Left kidney (tissue), 2 donors: ENCODE measurements around the gene CEACAM3. TPM values are rescaled to one million over a fixed set of nuclear protein-coding genes. Genes with fewer than 3 reads are reported as not detected.

Experiments used
- DNase-seq: peaks from one replicate; pipeline ENCODE4 v3.0.0-alpha.2; 2013
- polyA plus RNA-seq: library from polyadenylated mRNA; unstranded; fragments of 120-200 nt; gene quantifications from one replicate; pipeline ENCODE4 v1.2.1, GENCODE V29; 2013; ENCODE audit not compliant: insufficient read length

Gene CEACAM3
- polyA plus RNA-seq, 1 donor, result not detected

- no peak for DNase-seq
Observed at GRCh38 chr19:41845001-41845050, 48.4 kb downstream of the CEACAM3 start, which contains the start of gene DMRTC2. TSS of gene DMRTC2 (plus strand) at chr19:41845042. CDS start at chr19:41847429, 2,387 bp downstream.

- no peak for DNase-seq
Observed at GRCh38 chr19:41845051-41845590, 48.7 kb downstream of the CEACAM3 start.

GRCh38 chr19:41847351-41848105, 51.1 kb downstream of the CEACAM3 start:
- DNase-seq, result no peak

- DNase-seq, result no peak
Observed at GRCh38 chr19:41848666-41849065, 52.3 kb downstream of the CEACAM3 start.

- no peak for DNase-seq
Observed at GRCh38 chr19:41849067-41849466, 52.7 kb downstream of the CEACAM3 start.

DNA sequence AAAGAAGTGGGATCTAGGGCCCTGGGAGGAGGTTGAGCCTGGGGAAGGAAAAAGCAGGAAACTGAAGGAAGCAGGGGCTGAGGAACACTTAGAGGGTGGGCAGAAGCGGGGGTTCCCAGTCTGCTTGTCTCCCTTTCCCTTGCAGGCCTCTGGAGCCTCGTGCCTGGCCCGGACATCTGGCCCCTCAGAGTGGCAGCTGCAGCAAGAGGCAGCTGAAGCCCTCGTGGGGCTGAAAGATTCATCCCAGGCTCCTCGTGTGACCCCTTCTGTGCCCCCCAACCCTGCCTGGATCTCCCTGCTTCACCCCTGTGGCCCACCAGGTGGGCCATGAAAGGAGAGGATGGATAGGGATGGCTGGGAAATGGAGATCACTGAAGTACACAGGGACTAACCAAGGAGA, 54.0 kb downstream of the CEACAM3 start:
- DNase-seq, result no peak

- no peak for DNase-seq
Observed at GRCh38 chr19:41851456-41851855, 55.1 kb downstream of the CEACAM3 start.

- no peak for DNase-seq
Observed at GRCh38 chr19:41853344-41853743, 57.0 kb downstream of the CEACAM3 start.

- no peak for DNase-seq
Observed at GRCh38 chr19:41853768-41854167, 57.4 kb downstream of the CEACAM3 start.

DNA sequence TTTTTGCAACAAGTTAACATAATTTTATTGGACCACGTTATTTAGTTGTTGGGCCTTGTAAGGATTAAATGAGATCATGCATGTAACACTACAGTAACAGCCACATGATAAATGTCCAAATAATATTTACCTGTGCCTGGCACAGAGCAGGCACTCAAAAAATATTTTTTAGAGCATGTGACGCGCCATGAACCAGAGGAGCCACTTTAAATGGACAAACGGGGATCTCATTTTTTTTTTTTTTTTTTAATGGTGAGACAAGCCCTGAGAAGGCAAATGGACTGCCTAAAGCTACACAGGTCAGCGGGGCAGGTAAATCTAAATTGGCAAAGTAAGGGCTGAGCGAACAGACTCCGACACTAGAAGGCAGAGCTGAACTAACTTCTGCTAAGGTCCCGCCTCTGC, 62.8 kb downstream of the CEACAM3 start:
- no peak for DNase-seq

DNA sequence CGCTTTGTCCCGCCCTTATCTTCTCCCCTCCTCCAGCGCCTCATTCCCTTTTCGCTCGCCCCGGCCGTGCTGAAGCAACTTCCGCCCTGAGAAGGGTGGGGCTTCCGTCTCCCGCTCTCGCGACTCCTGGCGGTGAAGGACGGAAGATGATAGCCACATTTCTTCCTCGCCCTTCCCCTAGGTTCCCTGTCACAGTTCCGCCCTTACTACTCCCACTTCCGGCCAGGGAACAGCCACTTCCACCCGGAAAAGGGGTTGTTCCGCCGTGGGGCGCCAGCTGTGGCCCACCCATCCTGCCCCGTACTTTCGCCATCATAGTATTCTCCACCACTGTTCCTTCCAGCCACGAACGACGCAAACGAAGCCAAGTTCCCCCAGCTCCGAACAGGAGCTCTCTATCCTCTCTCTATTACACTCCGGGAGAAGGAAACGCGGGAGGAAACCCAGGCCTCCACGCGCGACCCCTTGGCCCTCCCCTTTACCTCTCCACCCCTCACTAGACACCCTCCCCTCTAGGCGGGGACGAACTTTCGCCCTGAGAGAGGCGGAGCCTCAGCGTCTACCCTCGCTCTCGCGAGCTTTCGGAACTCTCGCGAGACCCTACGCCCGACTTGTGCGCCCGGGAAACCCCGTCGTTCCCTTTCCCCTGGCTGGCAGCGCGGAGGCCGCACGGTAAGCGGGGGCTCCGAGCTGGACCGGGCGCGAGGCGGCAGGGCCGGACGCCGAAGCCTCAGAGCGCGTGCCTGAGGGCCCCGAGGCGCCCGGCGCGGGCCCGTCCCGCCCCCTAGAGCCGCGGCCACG, 63.4 kb downstream of the CEACAM3 start, which contains the start of gene RPS19:
TSS of gene RPS19 (plus strand) at position 638 of the 801 bp plus-strand sequence. CDS start 520 bp downstream, outside the sequence.
- peak; percentile 99 for DNase-seq

DNA sequence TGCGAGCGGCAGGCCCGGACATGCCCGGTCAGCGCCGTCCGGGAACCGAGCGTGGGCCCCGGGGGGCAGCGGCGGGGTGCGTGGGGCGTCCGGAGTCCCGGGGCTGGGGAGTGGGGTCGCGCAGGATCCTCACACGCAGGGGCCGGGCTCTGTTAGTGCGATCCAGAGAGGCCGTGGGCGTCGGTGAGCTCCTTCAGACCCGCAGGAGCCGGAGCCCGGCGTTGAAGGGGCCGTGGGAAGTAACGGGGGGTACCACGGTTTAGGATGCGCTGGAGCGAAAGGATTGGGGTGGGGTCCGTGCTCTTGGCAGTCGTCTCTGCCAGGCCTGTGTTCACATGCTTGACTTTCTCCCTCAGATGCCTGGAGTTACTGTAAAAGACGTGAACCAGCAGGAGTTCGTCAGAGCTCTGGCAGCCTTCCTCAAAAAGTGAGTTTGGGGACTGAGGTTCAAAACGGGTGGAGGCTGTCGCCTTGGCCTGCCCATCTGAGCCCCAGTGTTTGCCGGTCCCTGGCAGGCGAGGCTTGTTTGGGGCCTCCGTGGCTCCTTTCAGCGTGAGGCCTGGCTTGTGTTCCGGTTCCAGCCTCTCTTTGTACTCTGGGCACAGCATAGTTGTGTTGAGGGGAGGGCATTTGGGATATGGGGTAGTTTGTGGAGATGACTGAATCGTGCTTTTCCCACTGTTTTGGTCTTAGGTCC, 64.2 kb downstream of the CEACAM3 start:
- DNase-seq, result no peak

Other genes starting within 250 kb of the CEACAM3 start
- 1.7 TPM for gene CEACAM21, start 220.4 kb upstream of the CEACAM3 start, polyA plus RNA-seq
- not detected for gene CEACAM4, start 169.5 kb upstream of the CEACAM3 start, polyA plus RNA-seq
- gene CEACAM7, start 108.3 kb upstream of the CEACAM3 start, polyA plus RNA-seq, result not detected
- 0.08 TPM for gene CEACAM5, start 88.0 kb upstream of the CEACAM3 start, polyA plus RNA-seq
- not detected for gene CEACAM6, start 41.1 kb upstream of the CEACAM3 start, polyA plus RNA-seq
- gene LYPD4, start 48.1 kb downstream of the CEACAM3 start, polyA plus RNA-seq, result not detected
- not detected for gene DMRTC2, start 48.5 kb downstream of the CEACAM3 start, polyA plus RNA-seq
- 1,139 TPM for gene RPS19, start 63.7 kb downstream of the CEACAM3 start, polyA plus RNA-seq
- gene CD79A, start 80.7 kb downstream of the CEACAM3 start, polyA plus RNA-seq, result 0.40 TPM
- 45.2 TPM for gene ARHGEF1, start 86.6 kb downstream of the CEACAM3 start, polyA plus RNA-seq
- gene ERFL, start 131.9 kb downstream of the CEACAM3 start, polyA plus RNA-seq, result 0.15 TPM
- 45.4 TPM for gene RABAC1, start 162.7 kb downstream of the CEACAM3 start, polyA plus RNA-seq
- gene ATP1A3, start 197.6 kb downstream of the CEACAM3 start, polyA plus RNA-seq, result 0.65 TPM